Activated naive CD4-positive, alpha-beta T cell treated with Interleukin-2 at 50 U/mL for 16 hours (primary cell): Measurements from ENCODE around the gene ERMP1.
"Not testable (repeated sequence)": the region's sequence is repeated elsewhere in the genome, so short reads cannot be mapped to it uniquely, and the experiment has no call there.

Experiments
- DNase-seq: peaks from one replicate; pipeline ENCODE4 v3.0.0-alpha.2; 2020

The ERMP1 gene

GRCh38 chr9:5815461-5815860 lies 17.5 kb downstream of the ERMP1 start:
- DNase-seq, result no peak

GRCh38 chr9:5813824-5814223 lies 19.1 kb downstream of the ERMP1 start:
- DNase-seq, result no peak

GRCh38 chr9:5811751-5812150 lies 21.2 kb downstream of the ERMP1 start:
- DNase-seq, result no peak

GRCh38 chr9:5805478-5805877 lies 27.4 kb downstream of the ERMP1 start:
- no peak for DNase-seq

GRCh38 chr9:5801739-5802113 lies 31.2 kb downstream of the ERMP1 start:
- no peak for DNase-seq

- DNase-seq, result no peak
Observed at GRCh38 chr9:5800969-5801738, 31.8 kb downstream of the ERMP1 start.

GRCh38 chr9:5800378-5800777 lies 32.5 kb downstream of the ERMP1 start:
- not testable (repeated sequence) for DNase-seq

- DNase-seq, result no peak
Observed at GRCh38 chr9:5799314-5799713, 33.6 kb downstream of the ERMP1 start.

- DNase-seq, result no peak
Observed at GRCh38 chr9:5798581-5798980, 34.3 kb downstream of the ERMP1 start.

- no peak for DNase-seq
Observed at GRCh38 chr9:5796298-5796697, 36.6 kb downstream of the ERMP1 start.

- no peak for DNase-seq
Observed at GRCh38 chr9:5793812-5794211, 39.1 kb downstream of the ERMP1 start.

- DNase-seq, result no peak
Observed at GRCh38 chr9:5791870-5792269, 41.0 kb downstream of the ERMP1 start.

GRCh38 chr9:5790923-5791322 lies 42.0 kb downstream of the ERMP1 start:
- DNase-seq, result no peak

- DNase-seq, result no peak
Observed at GRCh38 chr9:5789489-5789888, 43.4 kb downstream of the ERMP1 start.

GRCh38 chr9:5787759-5788302 lies 45.1 kb downstream of the ERMP1 start:
- no peak for DNase-seq

- DNase-seq, result no peak
Observed at GRCh38 chr9:5787220-5787619, 45.7 kb downstream of the ERMP1 start.

GRCh38 chr9:5786370-5787127 lies 46.4 kb downstream of the ERMP1 start:
- no peak for DNase-seq

- no peak for DNase-seq
Observed at GRCh38 chr9:5784526-5785315, 48.2 kb downstream of the ERMP1 start.

- no peak for DNase-seq
Observed at GRCh38 chr9:5783982-5784381, 48.9 kb downstream of the ERMP1 start.

GRCh38 chr9:5783420-5783819 lies 49.5 kb downstream of the ERMP1 start:
- not testable (repeated sequence) for DNase-seq

- DNase-seq, result not testable (repeated sequence)
Observed at GRCh38 chr9:5779705-5780218, 53.2 kb downstream of the ERMP1 start.

- DNase-seq, result no peak
Observed at GRCh38 chr9:5778805-5779204, 54.1 kb downstream of the ERMP1 start.
